Limb (tissue), 2 donors: Measurements from ENCODE around the gene ATP8B4.
A peak's percentile ranks its signal among the peaks of the same experiment; 100 is the strongest.

Experiments used
- DNase-seq, 2 donors: peaks; one replicate each; pipeline ENCODE4 v3.0.0-alpha.2; 2016; ENCODE audit errors: extremely low spot score in 2 of 2

Gene ATP8B4

DNA sequence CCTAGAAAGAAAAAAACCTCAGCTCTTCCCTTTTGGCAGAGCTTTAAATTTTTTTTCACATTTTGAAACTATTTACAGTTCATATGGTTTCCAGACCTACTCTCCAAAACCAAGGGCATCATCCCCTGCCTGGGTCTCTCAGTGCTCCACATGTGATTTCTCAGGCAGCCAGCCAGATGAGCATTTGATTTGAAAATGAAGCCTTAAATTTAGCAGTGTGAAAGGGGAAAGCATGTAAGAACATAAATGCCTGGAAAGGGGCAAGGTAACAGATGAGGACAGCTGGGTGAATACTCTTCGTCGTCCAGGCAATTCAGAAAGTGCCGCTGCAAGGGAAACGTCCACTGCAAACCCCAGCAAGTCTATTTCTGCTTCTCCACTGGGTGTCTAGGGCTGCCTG is 94.8 kb downstream of the ATP8B4 start:
- DNase-seq = peak; percentile 53 to 70

DNA sequence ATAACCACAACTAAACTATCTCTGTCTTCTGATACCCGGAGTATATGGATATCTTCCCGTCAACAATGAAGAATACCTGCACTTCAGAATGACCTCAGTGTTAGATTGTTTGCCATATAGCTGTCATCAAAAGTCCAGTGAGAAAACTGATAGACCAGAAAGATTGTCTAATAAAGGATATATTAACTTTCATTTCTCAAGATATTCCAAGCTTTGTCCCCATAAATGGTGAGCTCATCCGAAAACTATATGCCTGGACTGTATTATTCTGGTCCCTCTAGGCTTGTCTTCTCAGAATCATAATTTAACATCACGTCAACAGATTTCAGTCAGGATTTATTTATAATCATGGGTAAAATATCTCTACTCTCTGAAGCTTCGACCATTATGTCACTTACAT is 100.5 kb downstream of the ATP8B4 start:
- DNase-seq = peak in 1 of 2 donors; percentile 27

DNA sequence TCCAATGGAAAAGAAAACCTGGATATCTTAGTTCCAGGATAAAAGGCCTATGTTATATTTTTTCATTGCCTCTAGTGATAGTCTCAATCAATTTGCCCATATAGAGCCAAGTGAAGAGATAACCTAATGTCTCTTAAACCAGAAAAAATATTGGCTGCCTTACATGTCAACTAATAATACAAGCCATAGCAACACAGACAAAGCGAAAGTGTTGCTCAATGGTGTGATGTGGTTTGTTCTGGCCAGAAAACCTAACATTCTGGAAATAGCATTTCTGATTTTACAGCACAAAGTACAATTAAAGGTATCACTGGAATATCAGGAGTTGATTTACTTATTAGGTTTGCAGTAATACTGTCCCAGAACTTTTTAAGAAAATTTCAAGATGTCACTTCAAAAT is 101.5 kb downstream of the ATP8B4 start:
- DNase-seq = no peak

DNA sequence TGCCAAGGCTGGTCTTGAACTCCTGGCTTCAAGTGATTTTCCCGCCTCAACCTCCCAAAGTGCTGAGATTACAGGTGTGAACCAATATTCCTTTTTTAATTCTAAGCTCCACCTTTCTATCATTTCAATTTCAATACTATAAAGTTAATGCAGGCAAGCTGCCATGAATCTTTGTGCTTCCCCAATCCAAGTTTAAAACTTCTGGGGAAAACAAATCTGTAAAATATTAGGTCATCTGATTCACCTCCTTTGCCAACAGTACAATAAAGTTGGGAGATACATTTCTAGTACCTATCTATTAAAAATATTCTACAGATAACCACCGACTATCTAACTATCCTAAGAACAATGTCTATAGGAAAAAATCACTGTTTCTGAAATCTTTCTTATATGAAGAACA is 102.1 kb downstream of the ATP8B4 start:
- no peak for DNase-seq

DNA sequence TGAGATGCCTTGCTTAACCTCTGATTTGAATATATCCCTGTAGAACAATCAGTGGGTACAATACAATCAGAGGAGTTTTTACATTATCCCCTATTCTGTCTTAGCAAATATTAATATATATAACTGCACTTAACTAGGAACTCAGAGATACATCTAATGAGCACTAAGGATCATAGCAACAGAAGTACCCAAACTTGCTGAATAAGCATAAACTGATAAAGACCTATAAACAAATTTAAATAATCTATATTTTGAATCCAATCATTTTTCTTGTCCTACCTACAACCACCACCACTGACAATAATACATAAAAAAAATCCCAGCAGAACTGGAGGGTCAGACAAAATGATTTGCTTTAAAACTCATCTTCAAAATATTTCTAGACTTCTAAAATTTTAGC is 106.2 kb downstream of the ATP8B4 start:
- no peak for DNase-seq

DNA sequence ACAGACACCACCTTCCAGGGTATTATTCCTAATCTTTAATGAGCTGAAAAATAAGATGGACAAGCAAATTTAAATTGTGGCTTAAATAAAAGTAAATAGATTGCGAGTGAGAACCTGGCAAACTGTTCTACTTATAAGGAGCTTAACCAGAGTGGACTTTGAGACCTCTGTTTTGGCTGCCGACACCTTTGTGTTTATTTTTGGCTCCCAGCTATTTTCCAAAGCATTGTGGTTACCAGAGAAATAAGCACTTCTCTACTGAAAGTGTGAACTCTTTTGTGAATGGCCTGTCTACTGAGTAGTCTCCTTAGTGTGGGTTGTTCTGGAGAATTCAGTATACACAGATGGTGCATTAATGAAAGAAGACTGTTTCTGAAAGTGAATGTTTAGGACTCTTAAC is 109.4 kb downstream of the ATP8B4 start:
- no peak for DNase-seq

DNA sequence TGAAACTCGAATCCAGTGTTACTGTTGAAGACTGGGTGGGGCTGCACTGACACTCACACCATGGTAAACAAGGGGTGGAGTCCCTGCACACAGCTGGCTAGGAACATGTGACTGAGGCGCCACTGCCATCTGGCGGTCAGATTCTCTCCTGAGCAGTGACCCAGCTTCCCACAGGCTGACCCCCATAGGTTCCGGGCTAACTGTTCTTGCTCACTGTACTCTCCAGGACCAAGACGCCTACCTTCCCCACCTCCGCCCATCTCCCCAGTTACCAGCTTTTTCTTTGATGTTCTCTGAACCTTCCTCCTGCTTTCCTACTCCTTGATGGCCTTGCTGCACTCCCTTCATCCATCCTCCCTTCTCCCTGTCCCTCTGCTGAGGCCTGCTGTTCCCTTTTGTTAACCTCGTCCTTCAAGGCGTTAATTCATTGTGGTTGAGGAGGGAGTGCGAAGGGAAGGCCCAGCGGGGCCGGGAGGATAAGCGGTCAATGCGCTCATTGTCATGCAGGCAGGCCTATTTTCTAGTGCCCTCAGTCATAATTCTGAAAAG is 115.2 kb downstream of the ATP8B4 start:
- DNase-seq = peak; percentile 81 to 83

DNA sequence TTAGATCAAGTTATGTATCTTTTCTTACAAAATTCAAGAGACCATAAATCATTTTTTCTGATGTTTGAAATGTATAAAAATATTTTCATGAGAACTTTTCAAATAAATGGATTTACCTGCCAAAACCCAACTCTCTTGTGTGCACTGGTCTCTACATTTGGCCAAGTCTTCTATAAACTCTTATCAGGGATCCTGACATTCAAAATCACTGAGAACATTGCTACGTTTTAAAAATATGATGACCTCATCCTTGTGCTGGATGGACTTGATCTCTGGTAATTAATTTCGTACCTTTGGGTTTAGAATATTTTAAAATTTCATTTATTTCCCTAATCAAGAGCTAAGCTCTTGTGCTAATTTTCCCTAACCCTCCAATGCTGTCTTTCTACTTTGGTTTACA is 127.4 kb downstream of the ATP8B4 start:
- DNase-seq = no peak

DNA sequence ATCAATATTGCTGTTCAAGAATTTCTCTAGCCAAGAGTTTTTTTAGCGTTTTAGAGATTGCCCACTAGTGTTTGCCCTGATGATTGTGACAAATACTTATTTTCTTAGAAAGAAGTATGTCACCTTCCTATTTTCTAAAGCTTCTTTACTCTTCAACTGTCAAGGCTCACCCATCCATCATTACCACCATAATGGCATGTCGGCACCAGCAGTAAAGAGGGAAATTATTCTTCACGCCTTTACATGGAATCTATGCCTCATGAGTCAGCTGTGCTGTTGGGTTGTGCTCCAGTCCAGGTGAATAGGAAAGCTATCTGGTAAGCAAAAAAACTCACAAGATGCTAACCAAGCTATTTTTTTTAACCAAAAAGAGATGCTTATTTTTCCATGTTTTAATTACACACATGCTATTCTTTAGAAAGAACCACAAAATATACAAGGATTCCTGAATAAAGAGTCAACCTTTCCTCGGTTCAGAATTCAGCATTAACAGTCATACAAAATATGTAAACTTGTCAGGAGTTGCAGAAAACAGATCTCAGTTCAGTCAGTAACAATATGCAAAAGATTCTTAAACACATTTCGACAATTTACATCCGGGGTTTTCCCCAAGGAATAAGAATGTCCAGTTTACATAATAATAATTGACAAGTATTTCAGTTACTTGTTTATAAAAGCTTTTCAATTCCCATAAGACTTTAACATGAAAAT is 128.0 kb downstream of the ATP8B4 start:
- DNase-seq = no peak

DNA sequence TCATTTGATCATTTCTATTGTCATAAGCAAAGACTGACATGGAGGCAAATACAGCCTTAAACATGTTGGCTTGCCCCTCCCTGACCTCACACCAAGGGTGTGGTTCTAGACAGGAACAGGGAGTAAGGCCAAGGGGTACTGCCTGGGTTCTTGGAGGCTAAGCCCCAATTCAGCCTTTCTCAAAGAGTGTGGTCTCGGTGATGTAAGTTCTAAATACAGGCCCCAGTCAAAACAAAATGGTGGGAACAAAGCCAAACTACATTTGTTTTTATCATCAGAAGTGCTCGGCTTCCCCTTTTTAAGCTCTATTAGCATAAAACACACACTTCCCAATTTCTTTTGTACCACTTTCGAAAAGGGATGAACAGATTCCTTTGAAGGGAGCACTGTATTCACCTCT is 129.5 kb downstream of the ATP8B4 start:
- no peak for DNase-seq

DNA sequence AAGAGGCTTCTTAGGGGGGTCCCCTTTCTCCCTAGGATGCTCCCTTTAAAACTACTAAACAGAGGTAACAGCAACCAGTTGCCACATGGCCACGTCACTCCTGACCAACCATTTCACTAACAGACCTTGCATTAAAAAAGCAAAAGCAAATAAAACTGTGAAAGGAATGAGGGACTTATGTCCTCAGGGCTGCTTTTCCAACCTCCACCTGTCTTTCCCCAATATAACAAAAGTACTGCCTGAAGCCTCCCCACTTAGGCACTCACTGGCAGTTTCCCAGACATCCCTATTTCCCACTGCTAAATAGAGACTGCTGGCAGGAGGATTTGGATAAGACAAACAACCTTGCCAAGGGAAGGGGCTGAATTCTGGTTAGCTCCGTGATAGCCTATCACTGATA is 130.3 kb downstream of the ATP8B4 start:
- no peak for DNase-seq

DNA sequence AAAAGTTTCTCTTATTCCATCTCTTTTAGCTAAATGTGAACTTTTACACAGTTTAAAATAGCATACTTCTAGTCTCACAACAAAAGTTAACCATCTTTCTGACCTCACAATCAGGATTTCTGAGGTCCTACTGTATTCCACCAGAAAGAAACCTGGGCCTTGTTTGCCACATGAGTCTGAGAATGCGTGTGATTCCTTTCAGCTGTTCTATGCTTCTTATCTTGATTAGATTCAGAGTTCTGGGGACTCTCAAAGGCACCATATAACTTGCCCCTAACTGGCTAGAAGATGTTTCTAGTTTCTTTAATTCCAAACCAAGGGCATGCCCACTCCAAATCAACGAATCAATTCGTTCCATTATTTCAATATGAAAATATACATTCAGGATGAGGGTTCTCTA is 131.1 kb downstream of the ATP8B4 start:
- no peak for DNase-seq

DNA sequence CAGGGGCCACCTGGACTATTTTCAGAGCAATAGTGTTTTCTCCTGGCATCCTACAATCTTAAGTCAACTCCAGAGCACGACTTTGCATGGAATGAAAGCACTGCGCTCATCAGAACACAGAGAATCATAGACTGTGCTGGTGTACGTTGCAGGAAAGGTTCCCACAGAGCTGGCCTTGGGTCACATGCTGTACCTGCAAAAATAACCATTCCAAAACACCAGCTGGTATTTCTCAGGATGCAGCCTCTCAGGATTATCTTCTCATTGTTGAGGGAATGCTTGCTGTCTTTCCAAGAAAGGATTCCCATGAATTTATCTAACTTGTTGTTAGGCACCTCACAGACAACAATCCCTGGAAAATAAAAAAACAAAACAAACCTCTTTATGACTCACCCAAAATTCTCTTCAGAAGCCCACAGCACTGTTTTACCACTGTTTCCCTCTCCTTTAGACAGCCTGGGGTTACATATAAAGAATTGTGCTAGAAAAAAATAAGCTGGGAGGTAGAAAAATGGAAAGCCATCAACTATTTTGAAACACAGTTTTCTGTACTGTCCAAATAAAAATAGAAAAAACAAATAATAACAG is 131.7 kb downstream of the ATP8B4 start:
- DNase-seq = no peak

DNA sequence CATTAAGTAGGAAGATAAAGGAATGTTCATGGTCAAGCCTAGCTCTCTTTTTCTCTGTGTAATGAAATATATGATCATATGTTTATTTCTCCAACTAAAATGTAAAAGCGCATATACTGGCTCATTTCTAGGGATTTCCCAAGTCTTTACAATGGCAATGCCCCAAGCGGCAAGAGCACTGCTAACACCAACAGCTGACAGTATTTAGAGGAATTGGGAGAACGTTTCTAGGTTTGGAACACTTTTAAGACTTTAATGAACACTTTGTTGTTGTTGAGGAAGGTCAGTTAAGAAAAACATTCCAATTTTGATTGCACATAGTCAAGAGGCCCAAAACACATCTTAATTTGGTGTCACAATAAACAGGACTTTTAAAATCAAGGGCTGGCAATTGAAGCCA is 132.7 kb downstream of the ATP8B4 start:
- DNase-seq = no peak

DNA sequence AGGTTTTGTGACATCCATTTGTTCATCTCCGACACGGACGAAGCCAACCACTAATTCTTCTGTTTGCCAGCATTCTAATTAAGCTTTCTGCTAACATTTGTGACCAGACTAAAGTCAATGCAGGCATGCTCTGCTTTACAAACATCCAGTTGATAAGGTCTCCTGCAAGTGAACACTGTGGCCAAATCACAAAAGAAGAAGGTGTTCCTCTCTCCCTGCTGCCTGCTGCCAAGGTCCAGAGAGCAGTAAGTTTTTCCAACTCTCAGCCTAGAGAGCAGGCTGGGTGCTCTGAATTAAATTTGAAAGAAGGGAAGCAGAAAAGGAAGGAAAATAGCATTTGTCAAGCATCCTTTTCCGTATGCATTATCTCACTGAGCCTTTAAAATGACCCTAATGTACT is 133.6 kb downstream of the ATP8B4 start:
- DNase-seq = no peak

DNA sequence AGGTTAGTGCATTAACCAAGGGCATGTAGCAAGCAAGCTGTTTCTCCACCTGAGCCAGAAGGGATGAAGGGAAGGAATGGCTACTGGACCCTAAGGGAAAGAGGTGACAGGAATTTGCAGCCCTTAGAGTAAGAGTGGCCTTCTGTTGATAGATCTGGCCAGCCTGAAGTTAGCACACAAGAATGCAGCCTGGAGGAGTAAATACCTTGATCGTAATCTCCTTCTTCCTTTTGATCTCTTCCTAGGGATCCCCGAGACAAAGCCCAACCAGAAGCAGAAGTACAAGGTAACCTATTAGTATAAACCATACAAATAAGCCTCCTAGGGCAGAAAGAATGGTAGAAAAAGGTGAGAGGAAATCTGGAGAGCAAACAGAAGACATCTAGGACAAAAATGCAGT is 134.6 kb downstream of the ATP8B4 start:
- DNase-seq = no peak

DNA sequence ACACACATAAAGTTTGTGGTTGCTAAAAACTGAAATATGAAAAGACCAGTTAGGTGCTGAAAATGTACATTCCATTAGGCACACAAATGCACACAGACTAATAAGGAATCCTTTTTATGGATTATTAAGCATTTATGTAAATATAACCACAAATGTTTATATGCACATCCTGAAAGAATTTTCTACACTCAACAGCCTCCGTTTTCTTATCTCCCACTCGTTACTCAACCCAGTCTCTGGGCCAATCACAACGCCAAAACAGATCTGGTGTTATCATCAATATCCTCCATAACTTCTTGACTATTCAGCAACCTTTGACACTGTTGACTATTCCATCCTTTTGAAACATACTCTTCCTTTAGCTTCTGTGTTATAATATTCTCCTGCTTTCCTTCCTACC is 136.4 kb downstream of the ATP8B4 start:
- DNase-seq = no peak

DNA sequence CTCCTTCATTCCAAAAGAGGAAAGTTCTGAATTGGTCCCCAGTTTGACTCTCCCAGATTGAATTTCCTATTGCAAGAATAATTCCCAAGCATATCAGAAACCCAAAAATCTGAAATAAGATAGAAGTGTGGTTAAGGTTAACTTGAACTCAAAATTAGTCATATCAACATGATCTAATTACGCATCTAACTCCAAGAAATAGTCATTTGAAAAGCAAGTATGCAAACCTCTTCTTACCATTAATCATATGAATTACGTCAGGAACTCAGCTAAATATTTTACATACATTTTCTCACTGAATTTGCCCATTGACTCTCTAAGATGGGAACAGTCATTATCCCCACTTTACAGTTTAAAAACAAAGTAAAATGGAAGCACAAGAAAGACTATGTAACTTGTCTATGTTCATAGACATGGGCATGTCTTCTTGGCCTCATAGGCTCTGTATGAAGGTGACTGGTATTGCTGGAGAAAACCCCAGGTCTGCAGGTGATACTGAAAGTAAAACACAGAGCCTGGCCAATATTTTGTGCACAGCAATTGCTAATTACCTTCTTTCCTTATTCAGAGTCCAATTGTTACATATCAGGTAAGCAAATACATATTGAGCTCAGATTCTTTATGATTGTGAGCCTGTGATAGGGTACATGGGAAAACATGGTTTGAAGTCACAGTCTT is 139.2 kb downstream of the ATP8B4 start:
- DNase-seq = no peak

DNA sequence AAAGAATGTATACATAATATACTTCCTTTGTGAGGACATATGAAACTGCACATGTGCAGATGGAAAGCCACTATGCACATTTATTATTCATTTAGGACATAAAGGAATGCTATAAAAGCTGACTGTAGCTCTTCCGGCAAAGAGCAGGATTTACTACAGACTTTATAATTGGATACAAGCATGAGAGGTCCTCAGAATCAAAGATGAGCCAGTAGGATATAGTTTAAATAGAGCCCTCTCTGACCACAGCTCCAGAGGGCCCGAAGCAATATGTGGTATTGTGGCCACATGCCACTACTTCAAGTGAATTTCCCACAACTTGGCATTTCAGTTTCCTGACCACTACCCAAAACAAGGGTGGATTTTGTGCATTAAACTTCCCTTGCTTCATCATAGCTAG is 140.9 kb downstream of the ATP8B4 start:
- peak in 1 of 2 donors; percentile 21 for DNase-seq

DNA sequence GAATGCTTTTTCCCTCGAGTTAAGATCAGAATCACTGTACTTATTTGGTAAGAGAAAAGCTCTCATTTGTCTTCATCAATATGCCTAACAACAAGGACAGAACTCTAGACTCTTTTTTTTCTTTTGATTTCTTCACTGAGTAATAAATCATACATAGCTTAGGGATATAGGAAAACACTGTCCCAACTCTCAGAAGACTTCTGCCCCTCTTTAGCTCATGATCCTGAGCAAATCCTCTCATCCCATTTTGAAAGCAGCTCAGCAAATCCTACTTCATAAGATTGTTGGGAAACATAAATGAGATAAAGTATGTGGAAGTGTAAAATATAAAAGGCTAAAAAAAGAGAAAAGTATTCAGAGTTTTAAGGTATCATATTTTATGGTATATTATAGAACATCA is 141.7 kb downstream of the ATP8B4 start:
- no peak for DNase-seq

DNA sequence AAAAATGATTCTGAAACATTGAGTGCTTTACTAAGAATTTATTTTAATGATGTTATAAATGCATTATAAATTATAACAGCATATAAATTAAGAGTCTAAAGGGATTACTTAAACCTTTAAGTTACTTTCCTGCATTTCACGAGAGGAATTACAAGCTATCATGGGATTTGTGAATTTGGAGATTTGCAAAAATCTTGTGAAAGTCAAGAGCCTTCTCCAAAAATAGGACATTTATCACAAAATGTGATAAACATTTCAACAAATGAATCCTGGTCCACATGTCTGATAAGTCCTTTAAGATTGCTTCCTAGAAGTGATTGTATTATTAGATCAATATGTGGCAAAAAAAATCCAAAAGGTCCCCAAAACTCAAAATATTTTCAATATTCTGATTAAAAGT is 154.5 kb downstream of the ATP8B4 start:
- DNase-seq = no peak

DNA sequence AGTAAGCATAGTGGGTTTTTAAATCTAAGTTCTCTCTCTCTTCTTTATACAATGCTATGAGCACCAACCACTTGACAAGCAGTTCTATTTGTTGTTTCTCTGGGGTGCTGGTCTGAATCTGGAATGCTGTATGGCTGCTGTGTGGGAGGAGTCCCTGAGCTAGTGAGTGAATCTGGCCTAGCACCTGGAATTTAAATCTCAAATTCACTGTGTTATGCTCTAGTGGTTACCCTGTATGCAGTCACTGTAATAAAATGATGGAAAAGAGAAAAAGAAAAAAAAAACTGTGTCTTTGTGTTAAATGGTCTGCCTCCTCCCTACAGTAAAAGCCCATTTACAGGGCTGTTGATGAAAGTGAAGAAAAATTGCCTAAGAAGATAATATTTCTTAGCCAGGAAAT is 155.0 kb downstream of the ATP8B4 start:
- no peak for DNase-seq
